HG03139 (cell line): ENCODE measurements around the gene IQSEC1.

Experiments
- ATAC-seq: cut with Tn5 transposase; IDR thresholded peaks from one replicate; pipeline ENCODE4 v1.9.1; 2021; ENCODE audit not compliant: unreplicated experiment

Gene IQSEC1

DNA sequence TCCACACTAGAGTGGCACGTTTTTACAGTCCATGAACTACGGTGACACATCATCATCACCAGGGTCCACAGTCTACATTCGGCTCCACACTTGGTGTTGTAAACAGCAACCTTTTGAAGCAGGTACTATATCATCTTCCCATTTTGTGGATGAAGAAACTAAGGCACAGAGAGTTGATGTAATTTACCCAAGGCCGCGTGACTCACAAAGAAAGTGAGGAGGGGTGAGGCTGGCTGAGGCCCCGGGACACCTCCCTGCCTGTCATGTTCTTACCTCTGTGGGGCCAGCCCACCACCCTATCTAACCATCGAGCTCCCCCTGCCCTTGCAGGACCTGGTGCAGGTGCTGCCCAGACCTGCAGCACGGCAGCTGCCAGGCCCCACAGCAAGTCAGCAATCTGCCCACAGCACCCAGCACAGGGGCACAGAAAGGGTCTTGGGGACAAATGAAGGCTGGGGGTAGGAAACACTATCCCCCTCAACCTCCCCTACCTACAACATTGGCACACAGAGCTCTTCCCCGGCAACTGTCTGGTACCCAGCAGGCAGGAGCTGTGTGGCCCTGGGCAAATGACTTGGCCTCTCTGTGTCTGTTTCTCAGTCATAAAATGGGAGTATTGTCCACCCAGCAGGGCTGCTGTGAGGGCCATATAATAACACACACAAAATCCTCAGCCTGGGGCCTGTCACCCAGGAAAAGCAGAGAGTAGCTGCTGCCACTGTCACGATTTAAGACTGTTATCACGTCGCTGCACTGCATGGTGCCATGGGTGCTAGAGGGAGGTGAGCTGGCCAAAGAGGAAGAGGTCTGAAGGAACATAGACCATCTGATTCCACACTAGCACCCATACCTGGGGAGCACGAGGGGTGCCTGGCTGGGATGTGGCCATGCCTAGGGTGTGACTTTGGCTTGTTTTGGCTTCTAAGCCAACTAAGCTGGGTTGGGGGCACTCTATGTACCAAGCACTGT is 115.1 kb downstream of the IQSEC1 start:
- ATAC-seq: no peak

DNA sequence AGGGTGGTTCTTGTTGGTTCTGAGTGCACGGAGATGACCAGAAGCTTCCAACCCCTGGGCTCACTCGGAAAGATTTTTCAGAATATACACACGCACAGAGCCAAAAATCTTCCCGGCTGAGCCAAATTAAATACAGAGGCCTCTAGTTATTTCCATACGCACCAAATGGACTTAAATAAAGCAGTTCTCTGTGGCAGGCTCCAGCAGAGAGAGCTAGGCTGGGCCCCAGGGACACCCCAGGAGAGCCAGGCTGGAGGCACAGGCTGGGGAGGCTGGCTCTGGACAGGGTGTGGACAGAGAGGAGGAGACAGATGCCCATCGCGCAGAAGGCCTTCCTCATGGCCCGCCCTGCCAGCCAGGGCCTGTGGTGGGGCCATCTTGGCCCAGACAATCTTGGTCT is 115.9 kb downstream of the IQSEC1 start:
- no peak for ATAC-seq

DNA sequence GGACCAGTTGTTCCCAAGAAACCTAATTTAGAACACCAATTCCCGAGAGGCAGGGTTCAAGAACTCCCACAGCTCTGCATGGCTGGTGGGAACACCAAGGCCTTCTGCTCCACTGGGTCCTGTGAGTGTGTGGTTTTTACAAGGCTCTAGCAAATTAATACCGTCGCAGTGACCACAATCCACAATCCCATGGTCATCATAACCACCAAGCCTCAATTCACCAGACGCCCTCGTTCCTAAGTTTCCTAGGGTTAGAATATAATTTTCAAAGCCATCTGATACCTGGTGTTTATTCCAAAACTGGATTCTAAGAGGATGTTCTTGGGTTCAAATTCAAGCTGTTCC is 116.9 kb downstream of the IQSEC1 start:
- ATAC-seq: no peak

DNA sequence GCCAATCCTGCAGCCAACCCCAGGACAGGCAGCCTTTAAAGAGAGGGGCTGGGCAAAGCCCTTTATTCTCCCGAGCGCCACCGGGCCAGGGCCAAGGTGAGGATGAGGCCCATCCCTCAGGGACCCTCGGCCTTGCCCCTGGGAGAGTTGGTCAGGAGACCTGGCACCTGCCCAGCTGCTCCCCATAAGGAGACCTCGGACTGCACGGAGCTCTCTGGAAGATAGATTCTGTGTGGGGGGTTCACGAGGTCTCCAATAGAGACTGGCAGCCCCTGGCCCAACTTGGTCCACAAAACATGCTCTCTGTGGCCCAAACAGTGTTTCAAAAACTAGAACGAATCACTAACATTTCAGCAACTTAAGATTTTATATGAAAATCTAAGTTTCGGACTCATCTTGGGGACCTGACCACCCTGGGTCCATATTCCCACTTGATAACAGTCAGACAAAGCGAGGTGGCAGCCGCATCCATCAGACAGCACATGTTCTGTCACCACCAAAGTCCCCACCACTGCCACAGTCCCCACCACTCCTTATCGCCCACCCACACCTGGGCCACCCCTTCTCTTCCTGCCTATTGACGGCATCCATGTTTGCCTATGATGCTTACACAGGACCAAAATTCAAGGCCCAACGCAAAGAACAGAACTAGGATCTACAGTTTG is 117.4 kb downstream of the IQSEC1 start:
- ATAC-seq: no peak

DNA sequence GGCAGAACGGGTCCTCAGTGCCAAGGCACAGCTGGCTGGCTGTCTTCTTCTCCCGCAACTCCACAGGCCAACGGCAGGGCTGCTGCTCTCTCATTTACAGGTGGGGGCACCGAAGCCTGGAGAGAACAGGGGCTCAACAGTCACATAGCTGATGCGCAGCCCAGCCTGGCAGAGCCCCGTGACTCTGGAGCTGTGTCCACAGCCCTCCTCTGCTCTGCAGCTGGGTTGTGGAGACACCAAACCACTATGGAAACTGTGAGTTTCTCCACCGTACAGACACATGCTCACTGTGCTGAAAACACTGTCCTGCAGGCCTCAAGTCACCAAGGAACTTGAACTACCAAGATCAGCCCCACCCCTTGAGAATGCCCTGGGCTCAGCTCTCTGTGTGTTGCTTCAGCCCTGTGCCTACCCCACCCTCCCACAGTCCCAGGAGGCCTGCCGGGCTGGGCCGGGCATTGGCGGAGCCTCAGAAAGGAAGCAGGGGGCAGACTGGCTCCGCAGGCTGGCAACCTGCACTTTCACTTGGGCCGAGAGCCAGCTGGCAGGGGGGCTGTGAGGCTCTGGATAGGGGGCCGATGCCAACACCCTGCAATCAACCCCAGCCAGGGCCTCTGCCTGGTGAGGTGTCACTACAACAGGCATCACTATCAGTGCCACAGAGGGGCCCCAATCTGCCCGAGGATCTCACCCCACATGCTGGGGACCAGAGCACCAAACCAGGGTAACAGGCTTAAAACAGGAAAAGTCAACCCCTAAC is 118.2 kb downstream of the IQSEC1 start:
- peak; percentile 53 for ATAC-seq

DNA sequence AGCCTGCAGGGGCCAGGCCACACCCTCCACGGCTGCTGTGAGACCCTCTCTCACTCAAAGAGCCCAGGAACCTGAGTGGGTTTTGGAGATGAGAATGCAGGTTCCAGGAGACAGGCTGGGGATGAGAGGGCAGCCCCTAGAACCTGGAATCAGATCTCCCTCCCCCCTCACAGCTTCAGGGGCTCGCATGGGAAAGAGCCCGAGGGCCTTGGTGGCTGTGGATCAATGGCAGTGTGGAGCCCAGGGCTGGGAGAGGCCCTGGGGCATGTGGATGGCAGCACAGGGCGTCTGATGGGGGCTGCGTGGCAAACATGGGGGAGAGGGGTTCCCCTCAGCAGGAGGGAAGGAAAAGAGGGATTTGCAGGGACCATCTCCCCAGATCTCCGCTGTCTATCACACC is 119.0 kb downstream of the IQSEC1 start:
- ATAC-seq: no peak

DNA sequence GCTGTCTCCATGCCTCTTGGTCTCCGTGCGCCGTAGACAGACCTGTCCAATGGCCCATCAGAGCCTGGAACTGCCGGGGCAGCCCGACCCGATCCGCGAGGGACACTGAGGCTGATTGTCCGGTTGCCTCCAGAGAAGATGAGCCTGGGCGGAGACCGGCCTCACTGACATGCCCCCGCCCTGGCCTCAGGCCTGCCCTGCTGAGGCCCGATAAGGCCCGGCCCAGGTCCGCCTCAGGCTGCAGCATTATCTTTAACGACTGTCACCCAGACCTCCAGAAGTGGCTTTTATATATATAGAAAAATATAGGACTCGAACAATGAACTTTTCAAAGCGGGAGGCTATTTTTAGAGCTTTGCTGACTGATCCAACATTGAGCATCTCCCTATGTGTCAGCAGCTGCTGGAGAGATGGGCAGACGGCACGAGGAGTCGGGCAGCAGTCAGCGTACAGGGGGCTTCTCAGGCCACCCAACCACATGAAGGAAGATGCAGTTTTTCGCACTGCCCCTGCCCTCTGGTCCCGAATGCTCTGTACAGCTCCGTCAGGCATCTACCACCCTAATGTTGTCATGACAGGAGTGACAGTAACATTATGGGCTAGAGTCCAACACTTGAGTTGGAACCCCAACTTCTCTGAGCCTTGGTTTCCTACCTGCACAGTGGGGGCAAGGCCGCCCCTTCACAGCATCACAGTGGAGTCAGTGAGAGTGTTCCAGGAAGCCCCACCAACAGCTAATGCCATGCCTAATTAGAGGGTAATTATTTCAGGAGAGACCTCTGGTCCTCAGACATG is 119.8 kb downstream of the IQSEC1 start:
- no peak for ATAC-seq

DNA sequence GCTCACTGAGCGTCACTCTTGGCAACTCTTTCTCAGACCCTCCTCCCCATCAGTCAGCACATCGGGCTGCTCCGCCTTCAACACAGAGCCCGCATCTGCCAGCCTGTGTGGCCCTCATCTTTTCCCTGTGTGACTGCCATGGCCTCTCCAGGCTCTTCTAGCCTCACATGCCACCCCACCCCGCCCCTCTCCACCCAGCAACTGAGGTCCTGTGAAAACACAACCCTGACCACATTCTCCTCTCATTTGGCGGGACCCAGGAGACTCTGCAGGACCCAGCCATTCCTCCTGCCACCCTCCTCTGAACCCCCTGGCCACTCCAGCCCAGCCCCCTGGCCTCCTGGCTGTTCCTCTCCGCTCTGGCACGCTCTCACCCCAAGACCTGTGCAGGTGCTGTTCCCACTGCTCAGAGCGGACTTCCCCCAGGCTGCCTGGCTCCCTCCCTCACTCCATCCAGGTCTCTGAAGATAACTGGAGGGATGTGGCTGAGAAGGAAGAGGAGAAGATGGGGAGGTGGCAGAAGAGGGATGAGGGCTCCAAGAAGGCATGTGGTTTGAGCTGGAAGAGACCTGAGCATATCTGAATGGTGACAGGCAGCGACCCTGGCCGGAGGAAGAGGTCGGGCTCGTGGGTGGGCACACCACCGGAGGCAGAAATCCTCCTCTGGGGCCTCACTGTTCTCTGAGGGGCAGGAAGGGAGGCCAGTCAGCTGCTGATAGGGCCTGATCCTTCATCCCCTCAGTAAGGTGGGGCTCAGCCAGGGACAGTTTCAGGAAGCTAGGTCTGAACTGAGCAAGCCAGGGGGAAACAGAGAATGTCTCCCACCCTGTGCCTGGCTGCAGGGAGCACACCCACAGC is 120.7 kb downstream of the IQSEC1 start:
- no peak for ATAC-seq

DNA sequence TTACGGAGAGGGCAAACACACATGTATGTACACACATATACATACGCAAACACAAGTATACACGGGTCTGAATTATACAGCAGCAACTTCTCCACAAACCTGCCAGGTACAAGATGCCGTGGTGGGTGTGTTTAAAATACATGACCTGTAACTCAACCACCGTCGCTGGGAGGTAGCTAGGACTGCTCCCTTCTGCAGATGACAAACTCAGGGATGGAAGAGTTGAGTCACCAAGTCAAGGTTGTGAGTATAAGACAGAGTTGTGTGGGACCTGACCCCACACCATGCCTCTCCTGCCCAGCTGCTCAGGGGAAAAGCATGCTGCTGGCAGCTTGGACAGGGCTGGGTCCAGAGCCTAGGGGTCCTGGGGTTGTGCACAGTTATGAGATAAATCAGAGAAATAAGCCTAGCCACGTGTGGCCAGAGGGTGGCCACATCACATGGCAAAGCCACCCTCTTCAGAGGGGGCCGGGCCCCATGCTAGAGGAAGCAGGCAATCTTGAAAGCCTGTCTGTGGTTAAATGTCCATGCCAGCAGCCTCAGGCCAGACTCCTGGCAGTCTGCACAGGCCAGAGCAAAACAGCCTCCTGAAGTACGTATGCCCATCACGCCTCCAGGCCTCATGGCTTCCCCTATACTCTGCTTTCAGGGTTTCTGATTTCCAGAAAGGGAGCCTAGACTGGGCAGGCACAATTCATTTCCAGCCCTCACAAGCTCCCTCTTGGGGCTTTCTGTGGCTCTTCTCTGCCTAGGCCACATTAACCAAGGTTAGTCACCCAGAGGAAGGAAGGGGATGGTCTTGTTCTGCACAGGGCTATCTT is 124.1 kb downstream of the IQSEC1 start:
- ATAC-seq: peak; percentile 59

DNA sequence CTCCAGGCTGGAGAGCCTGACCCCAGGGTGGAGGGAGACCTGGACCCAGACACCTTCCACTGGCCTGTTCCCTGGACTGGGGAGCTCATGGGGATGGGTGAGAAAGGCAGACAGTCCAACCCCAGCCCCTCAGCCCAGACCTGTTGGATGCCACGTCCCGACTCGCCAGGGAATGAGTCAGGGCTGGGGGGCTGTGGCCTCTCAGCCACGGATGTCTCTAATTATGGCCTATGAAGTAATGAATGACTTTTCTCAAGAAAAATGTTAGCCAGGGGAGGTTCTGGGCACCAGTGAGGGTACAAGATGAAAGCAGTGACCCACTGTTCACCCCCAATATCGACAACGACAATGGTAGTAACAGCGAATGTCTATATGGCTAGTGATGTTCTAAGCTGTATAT is 124.9 kb downstream of the IQSEC1 start:
- ATAC-seq: no peak

DNA sequence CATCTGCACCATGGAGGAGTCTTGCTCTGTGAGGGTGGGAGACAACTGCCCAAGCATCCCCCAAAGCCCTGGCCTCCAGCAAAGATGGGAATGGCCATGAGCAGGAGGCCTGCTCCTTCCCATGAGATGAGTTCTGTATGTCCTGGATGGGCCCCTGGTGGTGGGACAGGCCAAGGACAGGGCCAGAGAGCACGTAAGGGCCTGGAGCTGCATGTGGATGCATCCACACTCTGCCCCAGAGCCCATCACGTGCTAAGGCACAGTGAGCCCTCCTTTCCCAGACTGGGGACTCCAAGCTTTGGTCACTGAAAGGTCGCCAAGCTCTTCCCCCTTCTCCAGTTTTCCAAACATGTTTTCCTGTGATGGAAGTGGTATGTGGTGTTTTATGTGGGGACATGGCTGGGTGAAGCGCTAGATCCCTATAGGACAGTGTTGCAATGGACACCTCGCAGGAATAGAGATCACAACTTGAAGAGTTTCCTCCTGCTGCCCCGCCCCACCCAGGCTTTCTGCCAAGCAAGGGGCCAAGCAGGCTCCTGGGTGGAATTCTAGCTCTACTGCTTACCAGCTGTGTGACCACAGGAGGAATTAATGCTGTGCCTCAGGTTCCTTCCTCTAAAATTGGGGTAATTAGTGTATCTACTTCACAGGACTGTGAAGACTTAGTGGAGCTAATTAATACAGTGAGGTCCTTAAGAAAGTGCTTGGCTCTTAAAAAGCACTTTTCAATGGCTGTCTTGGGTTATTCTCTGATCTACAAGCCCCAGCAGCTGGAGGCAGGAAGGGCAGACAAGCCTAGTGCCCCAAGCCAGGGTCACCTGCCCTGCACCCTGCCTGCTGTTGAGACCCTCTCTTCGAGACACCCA is 125.5 kb downstream of the IQSEC1 start:
- ATAC-seq: no peak

DNA sequence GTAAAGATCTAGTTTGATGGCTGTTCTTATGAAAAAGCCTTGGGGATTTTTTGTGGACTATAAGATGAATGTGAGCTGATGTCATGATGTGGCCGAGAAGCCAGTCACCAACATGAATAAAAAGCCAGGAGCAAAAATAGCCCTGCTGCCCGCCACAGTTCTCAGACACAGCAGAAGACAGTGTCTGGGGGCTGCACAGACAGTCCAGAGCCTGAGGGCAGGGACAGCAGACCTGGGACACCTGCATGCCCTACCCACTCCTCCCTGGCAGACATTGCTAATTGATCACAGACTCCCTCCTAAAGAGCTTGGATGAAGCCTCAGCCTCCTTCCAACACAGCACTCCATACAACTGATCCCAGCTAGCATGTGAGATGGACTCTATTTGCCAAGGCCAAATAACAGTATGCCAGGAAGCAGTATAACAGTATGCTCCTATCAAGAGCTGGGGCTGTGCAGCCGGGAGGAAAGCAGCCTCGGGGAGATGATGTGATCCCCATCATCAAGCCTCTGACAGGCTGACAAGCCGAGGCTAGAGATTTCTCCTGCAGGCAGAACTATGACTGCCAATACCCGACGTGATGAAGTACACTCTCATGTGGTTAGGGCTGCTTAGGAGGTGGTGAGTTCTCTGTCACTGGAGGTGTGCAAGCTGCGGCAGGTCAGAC is 126.4 kb downstream of the IQSEC1 start:
- no peak for ATAC-seq

DNA sequence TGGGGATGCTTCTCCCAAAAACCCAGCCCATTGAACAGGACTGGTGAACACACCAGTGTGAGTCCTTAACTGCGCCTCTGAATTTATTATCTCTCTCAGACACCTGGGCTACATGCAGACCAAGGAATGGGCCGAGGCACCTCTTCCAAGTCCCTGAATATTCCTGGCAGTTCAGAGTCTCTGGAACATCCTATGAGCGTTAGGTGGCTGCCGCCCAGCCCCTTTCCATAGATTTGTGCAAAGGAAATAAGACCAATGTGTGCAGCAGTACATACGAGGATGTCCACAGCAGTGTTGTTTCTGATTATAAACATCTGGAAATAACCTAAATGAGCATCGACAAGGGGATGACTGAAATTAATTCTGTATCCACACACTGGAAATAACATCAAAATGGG is 127.0 kb downstream of the IQSEC1 start:
- no peak for ATAC-seq

DNA sequence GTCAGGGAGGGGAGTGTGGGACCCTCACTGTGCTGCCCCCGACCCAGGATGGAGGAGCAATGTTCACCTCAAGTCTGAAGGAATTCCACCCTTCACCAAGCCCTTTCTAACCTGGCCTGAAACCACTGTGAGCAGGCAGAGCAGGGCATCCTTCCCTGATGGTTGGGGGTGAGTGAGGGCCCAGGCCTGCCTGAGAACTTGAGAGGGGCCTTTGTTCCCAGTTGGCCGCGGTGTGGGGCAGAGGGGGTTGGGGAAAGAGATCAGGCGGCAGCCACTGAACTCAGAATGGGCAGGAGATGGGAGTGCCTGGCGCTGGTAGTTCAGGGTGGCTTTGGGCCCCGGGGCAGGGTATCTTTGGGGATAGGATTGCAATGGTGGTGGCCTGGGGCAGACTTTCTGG is 128.4 kb downstream of the IQSEC1 start:
- no peak for ATAC-seq

DNA sequence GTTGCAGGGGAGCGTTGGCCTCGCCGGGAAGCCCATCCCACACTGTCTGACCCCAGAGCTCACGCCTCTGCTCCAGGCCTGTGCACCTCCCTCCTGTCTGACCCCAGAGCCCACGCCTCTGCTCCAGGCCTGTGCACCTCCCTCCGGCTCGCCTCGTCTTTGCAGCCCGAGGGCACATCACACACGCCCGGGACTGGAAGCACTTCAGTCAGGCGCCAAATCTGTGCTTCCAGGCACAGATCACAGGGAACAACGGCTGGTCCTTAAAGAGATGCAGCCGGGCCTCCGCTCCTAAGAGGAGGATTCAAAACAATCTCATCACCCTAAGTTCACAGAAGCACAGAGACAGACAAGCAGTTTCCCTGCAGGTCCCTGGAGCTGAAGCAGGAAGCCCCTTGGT is 128.8 kb downstream of the IQSEC1 start:
- no peak for ATAC-seq

DNA sequence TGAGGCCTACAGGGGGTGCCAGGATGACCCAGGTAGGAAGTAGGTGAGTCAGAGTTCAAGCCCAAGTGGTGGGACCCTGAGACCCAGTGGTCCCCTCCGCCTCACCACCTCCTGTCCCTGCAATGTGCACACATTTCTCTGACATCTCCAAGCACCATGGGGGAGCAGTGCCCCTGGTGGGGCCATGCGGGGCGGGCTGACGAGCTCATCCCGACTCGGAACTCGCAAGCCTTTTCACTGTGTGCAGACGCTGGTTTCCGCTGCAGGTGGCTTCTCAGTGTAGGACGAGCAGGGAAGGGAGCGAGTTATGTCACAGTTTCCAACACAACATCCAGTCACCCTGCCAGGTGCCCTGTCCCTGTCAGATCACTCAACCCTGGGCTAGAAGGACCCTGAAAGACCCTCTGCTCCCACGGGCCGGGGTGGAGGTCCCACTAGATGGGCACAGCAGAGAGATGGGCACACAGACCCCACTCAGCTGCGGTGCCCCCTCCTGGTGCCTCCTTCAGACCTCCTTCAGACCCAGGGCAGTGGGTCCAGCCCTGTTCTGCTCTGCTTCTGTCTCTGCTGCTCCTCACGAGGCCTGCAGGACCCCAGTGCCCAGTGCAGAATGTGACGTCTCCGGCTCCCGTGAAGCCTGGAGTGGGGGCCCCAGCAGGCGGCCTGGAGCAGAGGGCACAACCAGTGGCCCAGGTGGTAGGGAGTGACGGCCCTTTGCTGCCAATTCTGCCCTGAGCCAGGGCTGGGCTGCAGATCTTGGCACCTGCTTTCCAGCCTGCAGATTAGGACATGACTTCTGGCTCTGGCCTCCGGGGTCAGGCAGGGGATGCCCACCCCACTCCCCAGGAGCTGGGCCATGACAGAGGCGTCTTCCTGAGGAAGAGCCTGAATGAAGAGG is 129.9 kb downstream of the IQSEC1 start:
- ATAC-seq: no peak
